GM23338 (cell line): ENCODE data around the gene NCCRP1. TPM values are rescaled to one million over a fixed set of nuclear protein-coding genes. Genes with fewer than 3 reads are reported as not detected.
A peak's percentile ranks its signal among the peaks of the same experiment; 100 is the strongest.

Experiments
- ATAC-seq: fragments of 200-7000 bp; cut with Tn5 transposase; 3 replicates; pipeline ENCODE4 v1.9.1; 2020
- DNase-seq: peaks from one replicate; pipeline ENCODE4 v3.0.0-alpha.2; 2015; ENCODE audit warnings: low spot score
- H2AFZ ChIP-seq: fragments of 200-600 bp; sonication (generic); 2 replicates; pipeline ENCODE4 v1.8.0; 2016; ENCODE audit warnings: antibody characterized with exemption, mild to moderate bottlenecking, moderate library complexity
- H3F3A ChIP-seq: fragments of 200-600 bp; sonication (generic); replicated peaks from 2 replicates; pipeline ENCODE4 v1.8.0; 2017; ENCODE audit warnings: antibody characterized with exemption, mixed run types, low read depth
- H3K27ac ChIP-seq: fragments of 200-600 bp; sonication (generic); 2 replicates; pipeline ENCODE4 v1.6.1; 2016; ENCODE audit warnings: low read depth
- H3K27me3 ChIP-seq: fragments of 200-600 bp; sonication (generic); 2 replicates; pipeline ENCODE4 v1.8.0; 2016; ENCODE audit warnings: mild to moderate bottlenecking, mixed run types, moderate library complexity; ENCODE audit not compliant: insufficient read depth
- H3K36me3 ChIP-seq: fragments of 200-600 bp; sonication (generic); 2 replicates; pipeline ENCODE4 v1.8.0; 2016; ENCODE audit warnings: mild to moderate bottlenecking; ENCODE audit not compliant: insufficient read depth
- H3K4me1 ChIP-seq: fragments of 200-600 bp; sonication (generic); 2 replicates; pipeline ENCODE4 v1.8.0; 2016; ENCODE audit warnings: mild to moderate bottlenecking, moderate library complexity; ENCODE audit not compliant: insufficient read depth
- H3K4me2 ChIP-seq: fragments of 200-600 bp; sonication (generic); 2 replicates; pipeline ENCODE4 v1.7.1; 2017; ENCODE audit warnings: mixed run types
- H3K4me3 ChIP-seq: fragments of 200-600 bp; sonication (generic); 2 replicates; pipeline ENCODE4 v1.6.1; 2016; ENCODE audit warnings: mixed run types
- H3K79me2 ChIP-seq: fragments of 200-600 bp; sonication (generic); replicated peaks from 2 replicates; pipeline ENCODE4 v1.8.0; 2017; ENCODE audit warnings: mild to moderate bottlenecking; ENCODE audit not compliant: insufficient read depth
- H3K9me2 ChIP-seq: fragments of 200-600 bp; sonication (generic); 2 replicates; pipeline ENCODE4 v1.8.0; 2017; ENCODE audit not compliant: insufficient read depth
- H4K20me1 ChIP-seq: fragments of 200-600 bp; sonication (generic); replicated peaks from 2 replicates; pipeline ENCODE4 v1.8.0; 2017; ENCODE audit warnings: mild to moderate bottlenecking; ENCODE audit not compliant: insufficient read depth
- H3K27ac Mint-ChIP-seq: 2 replicates; pipeline ENCODE4 v1.8.0; 2020; ENCODE audit warnings: inconsistent platforms, mild to moderate bottlenecking, moderate library complexity, mixed read lengths
- H3K27me3 Mint-ChIP-seq: 3 replicates; pipeline ENCODE4 v1.8.0; 2022; ENCODE audit warnings: low read depth, mild to moderate bottlenecking, moderate library complexity, mixed read lengths, inconsistent platforms; ENCODE audit not compliant: insufficient read depth, poor library complexity
- H3K36me3 Mint-ChIP-seq: 3 replicates; pipeline ENCODE4 v1.8.0; 2021; ENCODE audit warnings: low read depth, mild to moderate bottlenecking, inconsistent platforms, moderate library complexity, mixed read lengths
- H3K4me1 Mint-ChIP-seq: 3 replicates; pipeline ENCODE4 v1.8.0; 2020; ENCODE audit warnings: mild to moderate bottlenecking, inconsistent platforms, mixed read lengths
- H3K4me3 Mint-ChIP-seq: 3 replicates; pipeline ENCODE4 v1.8.0; 2021; ENCODE audit warnings: moderate library complexity, mild to moderate bottlenecking, inconsistent platforms, mixed read lengths
- H3K9me3 Mint-ChIP-seq: 3 replicates; pipeline ENCODE4 v1.8.0; 2020; ENCODE audit warnings: moderate library complexity, mild to moderate bottlenecking, inconsistent platforms, mixed read lengths
- CREB1 ChIP-seq: fragments of 250-450 bp; sonication (Bioruptor Pico); IDR thresholded peaks from 2 replicates; pipeline ENCODE4 v1.5.0; 2020; ENCODE audit warnings: low read depth, mild to moderate bottlenecking, moderate library complexity
- CTCF ChIP-seq, 2 experiments: fragments of 200-600 bp in 1 of 2; sonication (generic) in 1 of 2; conservative IDR thresholded peaks; 2 replicates each; pipeline versions ENCODE4 v1.5.1 to v1.6.1; 2016 to 2017; ENCODE audit warnings: antibody characterized with exemption in 2 of 2, low read depth in 2 of 2, mild to moderate bottlenecking in 2 of 2, moderate library complexity in 1 of 2
- ETS1 ChIP-seq: IDR thresholded peaks from 2 replicates; pipeline ENCODE4 v1.6.1; 2016; ENCODE audit warnings: antibody characterized with exemption
- EZH2 ChIP-seq: fragments of 200-600 bp; sonication (generic); IDR thresholded peaks from one replicate; pipeline ENCODE4 v1.8.0; 2017; ENCODE audit warnings: antibody characterized with exemption, mild to moderate bottlenecking, low read depth; ENCODE audit not compliant: unreplicated experiment
- EZH2phosphoT487 ChIP-seq: fragments of 200-600 bp; sonication (generic); IDR thresholded peaks from one replicate; pipeline ENCODE4 v1.8.1; 2018; ENCODE audit warnings: antibody characterized with exemption; ENCODE audit not compliant: unreplicated experiment
- JUNB ChIP-seq: IDR thresholded peaks from one replicate; pipeline ENCODE4 v1.6.1; 2016; ENCODE audit warnings: antibody characterized with exemption; ENCODE audit not compliant: unreplicated experiment
- NANOG ChIP-seq: IDR thresholded peaks from 2 replicates; pipeline ENCODE4 v1.6.1; 2016; ENCODE audit warnings: antibody characterized with exemption, borderline replicate concordance
- STAT1 ChIP-seq: IDR thresholded peaks from one replicate; pipeline ENCODE4 v1.6.1; 2016; ENCODE audit warnings: antibody characterized with exemption; ENCODE audit not compliant: unreplicated experiment
- ZNF114 ChIP-seq: fragments of 250-450 bp; sonication (Bioruptor Pico); IDR thresholded peaks from 2 replicates; pipeline ENCODE4 v1.5.0; 2020; ENCODE audit warnings: mild to moderate bottlenecking, moderate library complexity
- ZNF331 ChIP-seq: fragments of 250-450 bp; sonication (Bioruptor Pico); IDR thresholded peaks from 2 replicates; pipeline ENCODE4 v1.5.0; 2020; ENCODE audit warnings: low read depth, mild to moderate bottlenecking, moderate library complexity
- polyA plus RNA-seq: library from polyadenylated mRNA; unstranded; fragments of >200 nt; fragmentation: Nextera tagmentation; extraction: Ambion mirVana; gene quantifications from 2 replicates; pipeline ENCODE4 v1.2.1, GENCODE V29; 2016
- total RNA-seq: library from RNA; depleted of rRNA; stranded (reverse); fragments of >200 nt; shearing (Covaris generic); gene quantifications from 2 replicates; pipeline ENCODE4 v1.2.3, GENCODE V29; 2014
- TF ChIP-seq, protein P1 (sequence below): fragments of 250-450 bp; sonication (Bioruptor Pico); IDR thresholded peaks from 2 replicates; pipeline ENCODE4 v1.5.0; 2020; ENCODE audit warnings: mild to moderate bottlenecking, moderate library complexity
- TF ChIP-seq, protein P2 (sequence below): IDR thresholded peaks from one replicate; pipeline ENCODE4 v1.6.1; 2018; ENCODE audit warnings: antibody characterized with exemption; ENCODE audit not compliant: unreplicated experiment

Gene NCCRP1
- total and polyA plus RNA-seq, 2 experiments from 2014 or later = 3.6 to 6.2 TPM

DNA sequence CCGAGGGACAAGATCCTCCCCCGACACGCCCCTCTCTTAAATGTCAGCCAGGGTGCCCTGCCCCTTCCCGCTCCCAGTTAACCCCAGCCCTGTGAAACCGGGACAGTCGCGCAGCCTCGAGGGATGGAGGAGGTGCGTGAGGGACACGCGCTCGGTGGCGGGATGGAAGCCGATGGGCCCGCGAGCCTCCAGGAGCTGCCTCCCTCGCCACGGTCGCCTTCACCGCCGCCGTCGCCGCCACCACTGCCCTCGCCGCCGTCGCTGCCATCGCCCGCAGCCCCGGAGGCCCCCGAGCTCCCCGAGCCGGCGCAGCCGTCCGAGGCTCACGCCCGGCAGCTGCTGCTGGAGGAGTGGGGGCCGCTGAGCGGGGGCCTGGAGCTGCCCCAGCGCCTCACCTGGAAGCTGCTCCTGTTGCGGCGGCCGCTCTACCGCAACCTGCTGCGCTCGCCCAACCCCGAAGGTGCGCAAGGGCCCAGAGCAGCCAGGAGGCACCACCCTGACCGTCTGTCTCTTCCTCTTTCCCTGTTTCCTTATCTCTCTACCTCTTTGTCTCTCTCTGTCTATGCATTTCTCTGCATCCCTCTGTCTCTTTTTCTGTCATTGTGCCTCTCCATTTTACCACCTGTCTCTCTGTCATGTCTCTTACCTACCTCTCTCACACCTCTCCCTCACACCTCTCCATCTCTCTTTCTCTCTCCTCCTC is at the start of gene NCCRP1 (continued):
- TF ChIP-seq NANOG = no peak

GRCh38 chr19:39147480-39147879 is 49.3 kb upstream of the NCCRP1 start:
- peak overlapping the region; percentile 14; the same call in 1 of the 2 replicates for H3K4me3 ChIP-seq
- H2AFZ ChIP-seq = no peak overlapping the region
- Mint-ChIP-seq H3K27ac (no peak overlapping the region), H3K36me3 (peaks cover 10% of the 10 kb centered on the region), H3K27me3 (peaks cover 6% of the 10 kb centered on the region), H3K4me1 (peaks cover 49% of the 10 kb centered on the region), H3K4me3 (peak overlapping the region; percentile 3; the same call in 1 of the 3 replicates), H3K9me3 (0 out of 3 replicates have a peak, but pooled peaks cover 6% of the 10 kb centered on the region)
- ATAC-seq (no peak), DNase-seq (no peak)
- H3K9me2 ChIP-seq = no peaks in the 10 kb centered on the region
- no peaks in the 10 kb centered on the region for H3K27me3 ChIP-seq
- H3K36me3 ChIP-seq = no peaks in the 10 kb centered on the region
- peaks cover 21% of the 10 kb centered on the region for H4K20me1 ChIP-seq
- H3K27ac ChIP-seq = no peak overlapping the region
- peaks cover 72% of the 10 kb centered on the region for H3K79me2 ChIP-seq
- H3F3A ChIP-seq = peaks cover 15% of the 10 kb centered on the region; the same call in 1 of the 2 replicates
- peak overlapping the region; percentile 46 for H3K4me2 ChIP-seq
- peaks cover 32% of the 10 kb centered on the region for H3K4me1 ChIP-seq
- TF ChIP-seq EZH2 = no peak
- no peak for TF ChIP-seq CTCF (conservative IDR thresholded peaks at IDR 0.05; ENCODE audit: low read depth in 2 of 2)
- TF ChIP-seq, protein P1, sequence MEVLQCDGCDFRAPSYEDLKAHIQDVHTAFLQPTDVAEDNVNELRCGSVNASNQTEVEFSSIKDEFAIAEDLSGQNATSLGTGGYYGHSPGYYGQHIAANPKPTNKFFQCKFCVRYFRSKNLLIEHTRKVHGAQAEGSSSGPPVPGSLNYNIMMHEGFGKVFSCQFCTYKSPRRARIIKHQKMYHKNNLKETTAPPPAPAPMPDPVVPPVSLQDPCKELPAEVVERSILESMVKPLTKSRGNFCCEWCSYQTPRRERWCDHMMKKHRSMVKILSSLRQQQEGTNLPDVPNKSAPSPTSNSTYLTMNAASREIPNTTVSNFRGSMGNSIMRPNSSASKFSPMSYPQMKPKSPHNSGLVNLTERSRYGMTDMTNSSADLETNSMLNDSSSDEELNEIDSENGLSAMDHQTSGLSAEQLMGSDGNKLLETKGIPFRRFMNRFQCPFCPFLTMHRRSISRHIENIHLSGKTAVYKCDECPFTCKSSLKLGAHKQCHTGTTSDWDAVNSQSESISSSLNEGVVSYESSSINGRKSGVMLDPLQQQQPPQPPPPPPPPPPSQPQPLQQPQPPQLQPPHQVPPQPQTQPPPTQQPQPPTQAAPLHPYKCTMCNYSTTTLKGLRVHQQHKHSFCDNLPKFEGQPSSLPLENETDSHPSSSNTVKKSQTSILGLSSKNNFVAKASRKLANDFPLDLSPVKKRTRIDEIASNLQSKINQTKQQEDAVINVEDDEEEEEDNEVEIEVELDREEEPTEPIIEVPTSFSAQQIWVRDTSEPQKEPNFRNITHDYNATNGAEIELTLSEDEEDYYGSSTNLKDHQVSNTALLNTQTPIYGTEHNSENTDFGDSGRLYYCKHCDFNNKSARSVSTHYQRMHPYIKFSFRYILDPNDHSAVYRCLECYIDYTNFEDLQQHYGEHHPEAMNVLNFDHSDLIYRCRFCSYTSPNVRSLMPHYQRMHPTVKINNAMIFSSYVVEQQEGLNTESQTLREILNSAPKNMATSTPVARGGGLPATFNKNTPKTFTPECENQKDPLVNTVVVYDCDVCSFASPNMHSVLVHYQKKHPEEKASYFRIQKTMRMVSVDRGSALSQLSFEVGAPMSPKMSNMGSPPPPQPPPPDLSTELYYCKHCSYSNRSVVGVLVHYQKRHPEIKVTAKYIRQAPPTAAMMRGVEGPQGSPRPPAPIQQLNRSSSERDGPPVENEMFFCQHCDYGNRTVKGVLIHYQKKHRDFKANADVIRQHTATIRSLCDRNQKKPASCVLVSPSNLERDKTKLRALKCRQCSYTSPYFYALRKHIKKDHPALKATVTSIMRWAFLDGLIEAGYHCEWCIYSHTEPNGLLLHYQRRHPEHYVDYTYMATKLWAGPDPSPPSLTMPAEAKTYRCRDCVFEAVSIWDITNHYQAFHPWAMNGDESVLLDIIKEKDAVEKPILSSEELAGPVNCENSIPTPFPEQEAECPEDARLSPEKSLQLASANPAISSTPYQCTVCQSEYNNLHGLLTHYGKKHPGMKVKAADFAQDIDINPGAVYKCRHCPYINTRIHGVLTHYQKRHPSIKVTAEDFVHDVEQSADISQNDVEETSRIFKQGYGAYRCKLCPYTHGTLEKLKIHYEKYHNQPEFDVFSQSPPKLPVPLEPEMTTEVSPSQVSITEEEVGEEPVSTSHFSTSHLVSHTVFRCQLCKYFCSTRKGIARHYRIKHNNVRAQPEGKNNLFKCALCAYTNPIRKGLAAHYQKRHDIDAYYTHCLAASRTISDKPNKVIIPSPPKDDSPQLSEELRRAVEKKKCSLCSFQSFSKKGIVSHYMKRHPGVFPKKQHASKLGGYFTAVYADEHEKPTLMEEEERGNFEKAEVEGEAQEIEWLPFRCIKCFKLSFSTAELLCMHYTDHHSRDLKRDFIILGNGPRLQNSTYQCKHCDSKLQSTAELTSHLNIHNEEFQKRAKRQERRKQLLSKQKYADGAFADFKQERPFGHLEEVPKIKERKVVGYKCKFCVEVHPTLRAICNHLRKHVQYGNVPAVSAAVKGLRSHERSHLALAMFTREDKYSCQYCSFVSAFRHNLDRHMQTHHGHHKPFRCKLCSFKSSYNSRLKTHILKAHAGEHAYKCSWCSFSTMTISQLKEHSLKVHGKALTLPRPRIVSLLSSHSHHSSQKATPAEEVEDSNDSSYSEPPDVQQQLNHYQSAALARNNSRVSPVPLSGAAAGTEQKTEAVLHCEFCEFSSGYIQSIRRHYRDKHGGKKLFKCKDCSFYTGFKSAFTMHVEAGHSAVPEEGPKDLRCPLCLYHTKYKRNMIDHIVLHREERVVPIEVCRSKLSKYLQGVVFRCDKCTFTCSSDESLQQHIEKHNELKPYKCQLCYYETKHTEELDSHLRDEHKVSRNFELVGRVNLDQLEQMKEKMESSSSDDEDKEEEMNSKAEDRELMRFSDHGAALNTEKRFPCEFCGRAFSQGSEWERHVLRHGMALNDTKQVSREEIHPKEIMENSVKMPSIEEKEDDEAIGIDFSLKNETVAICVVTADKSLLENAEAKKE (CRISPR knock-in tag) = no peak
- no peak for TF ChIP-seq CREB1 (CRISPR knock-in tag)
- no peak for TF ChIP-seq STAT1
- no peak for TF ChIP-seq ZNF114
- TF ChIP-seq EZH2phosphoT487 = no peak
- no peak for TF ChIP-seq JUNB
- no peak for TF ChIP-seq NANOG
- no peak for TF ChIP-seq ETS1
- no peak for TF ChIP-seq ZNF331 (CRISPR knock-in tag)
- TF ChIP-seq, protein P2, sequence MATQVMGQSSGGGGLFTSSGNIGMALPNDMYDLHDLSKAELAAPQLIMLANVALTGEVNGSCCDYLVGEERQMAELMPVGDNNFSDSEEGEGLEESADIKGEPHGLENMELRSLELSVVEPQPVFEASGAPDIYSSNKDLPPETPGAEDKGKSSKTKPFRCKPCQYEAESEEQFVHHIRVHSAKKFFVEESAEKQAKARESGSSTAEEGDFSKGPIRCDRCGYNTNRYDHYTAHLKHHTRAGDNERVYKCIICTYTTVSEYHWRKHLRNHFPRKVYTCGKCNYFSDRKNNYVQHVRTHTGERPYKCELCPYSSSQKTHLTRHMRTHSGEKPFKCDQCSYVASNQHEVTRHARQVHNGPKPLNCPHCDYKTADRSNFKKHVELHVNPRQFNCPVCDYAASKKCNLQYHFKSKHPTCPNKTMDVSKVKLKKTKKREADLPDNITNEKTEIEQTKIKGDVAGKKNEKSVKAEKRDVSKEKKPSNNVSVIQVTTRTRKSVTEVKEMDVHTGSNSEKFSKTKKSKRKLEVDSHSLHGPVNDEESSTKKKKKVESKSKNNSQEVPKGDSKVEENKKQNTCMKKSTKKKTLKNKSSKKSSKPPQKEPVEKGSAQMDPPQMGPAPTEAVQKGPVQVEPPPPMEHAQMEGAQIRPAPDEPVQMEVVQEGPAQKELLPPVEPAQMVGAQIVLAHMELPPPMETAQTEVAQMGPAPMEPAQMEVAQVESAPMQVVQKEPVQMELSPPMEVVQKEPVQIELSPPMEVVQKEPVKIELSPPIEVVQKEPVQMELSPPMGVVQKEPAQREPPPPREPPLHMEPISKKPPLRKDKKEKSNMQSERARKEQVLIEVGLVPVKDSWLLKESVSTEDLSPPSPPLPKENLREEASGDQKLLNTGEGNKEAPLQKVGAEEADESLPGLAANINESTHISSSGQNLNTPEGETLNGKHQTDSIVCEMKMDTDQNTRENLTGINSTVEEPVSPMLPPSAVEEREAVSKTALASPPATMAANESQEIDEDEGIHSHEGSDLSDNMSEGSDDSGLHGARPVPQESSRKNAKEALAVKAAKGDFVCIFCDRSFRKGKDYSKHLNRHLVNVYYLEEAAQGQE = no peak
